ENCODE data around the gene GPBAR1.

- TF ChIP-seq CTCF (IDR thresholded peaks at IDR 0.05) (no peak), POLR2A (IDR thresholded peaks at IDR 0.05) (no peak)
Observed at GRCh38 chr2:218249691-218250090, 11.1 kb upstream of the GPBAR1 start.

Data from testis (tissue), 2 donors.